Measurements from ENCODE around the gene DNM3.

DNM3 gene

GRCh38 chr1:172341697-172342096 is 500.4 kb downstream of the DNM3 start:
- in situ Hi-C loops (cut with MboI; ENCODE audit: low pct_unique_long_range_greater_than_20kb, low sequenced_read_pairs, unreplicated experiment), result loop anchor here (10.0 kb wide), 1 partner anchor 53 kb away; no protein-coding TSS in a partner anchor
- no peak for TF ChIP-seq CTCF (IDR thresholded peaks at IDR 0.05; ENCODE audit: extremely low read depth, insufficient read depth, missing control alignments)
- no peak for DNase-seq (ENCODE audit: low spot score)

- in situ Hi-C loops (cut with MboI; ENCODE audit: low pct_unique_long_range_greater_than_20kb, low sequenced_read_pairs, unreplicated experiment), result loop anchor here (10.0 kb wide), 1 partner anchor 52 kb away; no protein-coding TSS in a partner anchor
- no peak for TF ChIP-seq CTCF (IDR thresholded peaks at IDR 0.05; ENCODE audit: extremely low read depth, insufficient read depth, missing control alignments)
- DNase-seq (ENCODE audit: low spot score), result no peak
Observed at GRCh38 chr1:172342584-172343239, 501.4 kb downstream of the DNM3 start.

GRCh38 chr1:172343240-172344160 is 502.2 kb downstream of the DNM3 start:
- in situ Hi-C loops (cut with MboI; ENCODE audit: low pct_unique_long_range_greater_than_20kb, low sequenced_read_pairs, unreplicated experiment), result loop anchor here (10.0 kb wide), 1 partner anchor 51 kb away; no protein-coding TSS in a partner anchor
- no peak for TF ChIP-seq CTCF (IDR thresholded peaks at IDR 0.05; ENCODE audit: extremely low read depth, insufficient read depth, missing control alignments)
- DNase-seq (ENCODE audit: low spot score), result no peak

- no peak for DNase-seq (ENCODE audit: low spot score)
- in situ Hi-C loops (cut with MboI; ENCODE audit: low pct_unique_long_range_greater_than_20kb, low sequenced_read_pairs, unreplicated experiment), result loop anchor here (10.0 kb wide), 1 partner anchor 50 kb away; no protein-coding TSS in a partner anchor
- TF ChIP-seq CTCF (IDR thresholded peaks at IDR 0.05; ENCODE audit: extremely low read depth, insufficient read depth, missing control alignments), result no peak
Observed at GRCh38 chr1:172344444-172344843, 503.1 kb downstream of the DNM3 start.

- no peak for TF ChIP-seq CTCF (IDR thresholded peaks at IDR 0.05; ENCODE audit: extremely low read depth, insufficient read depth, missing control alignments)
- in situ Hi-C loops (cut with MboI; ENCODE audit: low pct_unique_long_range_greater_than_20kb, low sequenced_read_pairs, unreplicated experiment), result loop anchor here (10.0 kb wide), 1 partner anchor 50 kb away; no protein-coding TSS in a partner anchor
Observed at GRCh38 chr1:172345077-172345476, 503.8 kb downstream of the DNM3 start.

GRCh38 chr1:172347416-172347815 is 506.1 kb downstream of the DNM3 start:
- TF ChIP-seq CTCF (IDR thresholded peaks at IDR 0.05; ENCODE audit: extremely low read depth, insufficient read depth, missing control alignments), result no peak
- no peak for DNase-seq (ENCODE audit: low spot score)
- in situ Hi-C loops (cut with MboI; ENCODE audit: low pct_unique_long_range_greater_than_20kb, low sequenced_read_pairs, unreplicated experiment), result loop anchor here (10.0 kb wide), 1 partner anchor 47 kb away; no protein-coding TSS in a partner anchor

More at GRCh38 chr1:172345077-172345476, 503.8 kb downstream of the DNM3 start:
- no peak for DNase-seq (ENCODE audit: low spot score)

Data from GM13977 (cell line).